Upper lobe of right lung (tissue), 1 donor: ENCODE data around the gene ZNF891. TPM values are rescaled to one million over a fixed set of nuclear protein-coding genes. Genes with fewer than 3 reads are reported as not detected.

Experiments
- ATAC-seq: fragments of 200-7000 bp; cut with Tn5 transposase; one replicate; pipeline ENCODE4 v1.9.1; 2020; ENCODE audit warnings: mild to moderate bottlenecking, moderate library complexity
- DNase-seq: peaks from one replicate; pipeline ENCODE4 v3.0.0-alpha.2; 2020
- H3K27ac ChIP-seq: fragments of 200-600 bp; one replicate; pipeline ENCODE4 v1.8.0; 2022
- H3K27me3 ChIP-seq: fragments of 200-600 bp; one replicate; pipeline ENCODE4 v1.8.0; 2022; ENCODE audit warnings: mild to moderate bottlenecking
- H3K36me3 ChIP-seq: fragments of 200-600 bp; one replicate; pipeline ENCODE4 v1.8.0; 2022
- H3K4me1 ChIP-seq: fragments of 200-600 bp; one replicate; pipeline ENCODE4 v1.8.0; 2022
- H3K4me3 ChIP-seq: fragments of 200-600 bp; one replicate; pipeline ENCODE4 v1.8.0; 2022; ENCODE audit warnings: mild to moderate bottlenecking
- H3K9me3 ChIP-seq: fragments of 200-600 bp; one replicate; pipeline ENCODE4 v1.8.0; 2022
- CTCF ChIP-seq: fragments of 200-600 bp; IDR thresholded peaks from one replicate; pipeline ENCODE4 v1.8.0; 2022; ENCODE audit warnings: antibody characterized with exemption
- intact Hi-C: fragments of 100-400 bp; cut with DNase I; formaldehyde crosslinking; loops from one replicate; pipeline ENCODE4 v1.11.0; 2022
- total RNA-seq: library from RNA; stranded (reverse); fragmentation: NEBNext Ultra II Directional; extraction: Animal tissue kit (Norgen Biotek cat#: 25700); gene quantifications from one replicate; pipeline ENCODE4 v1.2.1, GENCODE V29; 2021
- donor health status: DM: no; HTN: yes; CAD: no; lungs with severe emphysema.

The ZNF891 gene
- total RNA-seq, 1 donor from 2014 or later: 2.4 TPM

GRCh38 chr12:133083345-133083744, 46.7 kb downstream of the ZNF891 start:
- intact Hi-C loops: no loop called here

DNA sequence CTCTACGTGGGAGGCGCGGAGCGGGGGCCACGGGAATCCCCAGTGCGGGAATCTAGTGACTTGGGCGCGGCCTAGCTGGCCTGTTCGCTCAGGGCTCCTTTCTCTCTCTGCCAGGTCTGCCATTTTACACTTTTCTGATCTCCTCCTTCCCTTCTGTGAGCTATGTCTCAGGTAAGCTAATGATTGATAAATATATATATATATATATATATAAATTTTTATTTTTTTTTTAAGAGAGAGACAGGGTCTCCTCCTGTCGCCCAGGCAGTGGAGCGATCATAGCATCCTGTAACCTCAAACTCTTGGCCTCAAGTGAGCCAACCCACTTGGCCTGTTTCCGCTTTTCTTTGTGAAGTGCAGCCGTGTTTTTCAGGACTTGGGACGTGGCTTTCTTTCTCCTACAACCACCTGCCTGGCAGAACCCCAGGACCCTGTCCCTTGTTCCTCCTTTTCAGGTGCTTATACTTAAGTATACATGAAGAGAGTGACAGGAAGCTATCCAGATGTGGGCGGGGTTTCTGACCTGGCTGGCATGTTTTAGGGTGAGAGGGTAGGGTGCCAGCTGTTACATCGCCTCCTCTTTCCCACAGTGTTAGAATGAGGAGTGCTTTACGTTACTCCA, 48.8 kb downstream of the ZNF891 start:
- H3K9me3 ChIP-seq: peaks cover 76% of the 10 kb centered on the region

More at GRCh38 chr12:133083345-133083744, 46.7 kb downstream of the ZNF891 start:
- peaks cover 7% of the 10 kb centered on the region for H3K4me1 ChIP-seq
- H3K27me3 ChIP-seq: no peaks in the 10 kb centered on the region
- peaks cover 44% of the 10 kb centered on the region for H3K36me3 ChIP-seq
- no peak for TF ChIP-seq CTCF
- no peak for ATAC-seq
- H3K27ac ChIP-seq: no peak overlapping the region
- no peak overlapping the region for H3K4me3 ChIP-seq
- DNase-seq: no peak
- peaks cover 75% of the 10 kb centered on the region for H3K9me3 ChIP-seq

DNA sequence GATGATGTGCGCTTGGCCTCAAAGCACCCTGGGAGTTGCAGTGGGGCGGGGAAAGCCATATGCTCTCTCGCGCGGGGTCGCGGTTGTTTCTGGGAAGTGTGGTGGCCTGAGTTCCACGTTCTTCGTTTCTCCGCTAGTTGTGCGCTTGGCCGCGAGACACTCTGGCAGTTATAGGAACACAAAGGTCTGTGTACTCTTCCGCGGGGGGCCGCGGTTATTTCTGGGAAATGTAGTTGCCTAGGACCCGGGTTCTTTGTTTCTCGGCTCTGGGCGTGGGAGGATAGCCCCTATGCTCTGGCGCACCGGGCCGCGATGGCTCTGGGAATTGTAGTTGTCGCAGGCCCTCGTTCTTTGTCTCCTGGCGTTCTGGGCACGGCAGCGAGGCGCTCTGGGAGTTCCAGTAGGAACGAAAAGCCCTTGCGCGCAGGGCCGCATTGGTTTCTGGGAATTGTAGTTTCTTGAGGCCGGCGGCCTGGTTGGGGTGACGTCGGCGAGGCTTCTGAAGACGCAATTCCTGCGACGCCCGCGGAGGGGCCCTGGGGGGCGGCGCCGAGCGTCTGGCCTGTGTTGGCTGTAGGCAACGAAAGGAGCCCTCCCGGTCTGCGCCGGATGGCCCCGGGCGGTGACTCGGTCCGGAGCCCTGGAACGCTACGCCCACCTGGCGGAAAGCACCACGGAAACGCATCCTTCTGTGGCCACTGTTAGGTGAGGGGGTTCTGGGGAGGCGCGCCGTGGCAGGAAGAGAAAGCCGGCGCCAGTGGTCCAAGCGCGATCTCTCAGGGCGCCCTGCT, 49.5 kb downstream of the ZNF891 start, which contains the start of gene ZNF140:
Gene ZNF140, plus strand, starts transcription at position 556 of the 791 bp plus-strand sequence. CDS start 398 bp downstream, outside the sequence.
- intact Hi-C loops: no loop called here

More for the DNA sequence above, 48.8 kb downstream of the ZNF891 start:
- Histone ChIP-seq H3K36me3 (peaks cover 35% of the 10 kb centered on the region), H3K27ac (peak overlapping the region; percentile 96), H3K27me3 (no peaks in the 10 kb centered on the region), H3K4me1 (peaks cover 7% of the 10 kb centered on the region), H3K4me3 (peak overlapping the region; percentile 90)
- intact Hi-C loops: no loop called here
- TF ChIP-seq CTCF: no peak
- no peak for ATAC-seq
- DNase-seq: no peak

DNA sequence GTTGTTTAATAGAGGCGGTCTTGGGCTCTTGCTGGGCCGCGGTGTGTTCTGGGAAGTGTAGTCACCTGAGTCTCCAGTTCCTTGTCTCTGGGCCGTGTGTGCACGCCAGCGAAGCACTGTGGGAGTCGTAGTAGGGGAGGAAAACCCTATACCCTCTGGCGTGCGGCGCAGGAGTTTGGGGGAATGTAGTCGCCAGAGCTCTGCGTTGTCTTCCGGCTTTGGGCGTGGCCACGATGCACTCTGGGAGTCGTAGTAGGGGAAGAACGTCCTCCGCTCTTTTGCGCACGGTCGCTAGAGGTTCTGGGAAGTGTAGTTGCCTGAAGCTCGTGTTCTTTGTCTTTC, 50.1 kb downstream of the ZNF891 start:
- DNase-seq: peak; percentile 99
- peaks cover 7% of the 10 kb centered on the region for H3K4me1 ChIP-seq
- H3K4me3 ChIP-seq: peak overlapping the region; percentile 90
- H3K27ac ChIP-seq: peak overlapping the region; percentile 96
- no peaks in the 10 kb centered on the region for H3K27me3 ChIP-seq
- peaks cover 22% of the 10 kb centered on the region for H3K36me3 ChIP-seq
- TF ChIP-seq CTCF: no peak
- peak; percentile 95 for ATAC-seq
- peaks cover 76% of the 10 kb centered on the region for H3K9me3 ChIP-seq
- intact Hi-C loops: no loop called here

More for the DNA sequence above, 49.5 kb downstream of the ZNF891 start, which contains the start of gene ZNF140:
- H3K36me3 ChIP-seq: peaks cover 28% of the 10 kb centered on the region
- DNase-seq (peak; percentile 97), ATAC-seq (peak; percentile 88)
- peaks cover 76% of the 10 kb centered on the region for H3K9me3 ChIP-seq
- H3K4me3 ChIP-seq: peak within 1 kb of the TSS; percentile 90
- H3K27me3 ChIP-seq: no peaks in the 10 kb centered on the region
- peak; percentile 46 for TF ChIP-seq CTCF
- peak within 1 kb of the TSS; percentile 96 for H3K27ac ChIP-seq
- H3K4me1 ChIP-seq: peaks cover 7% of the 10 kb centered on the region

DNA sequence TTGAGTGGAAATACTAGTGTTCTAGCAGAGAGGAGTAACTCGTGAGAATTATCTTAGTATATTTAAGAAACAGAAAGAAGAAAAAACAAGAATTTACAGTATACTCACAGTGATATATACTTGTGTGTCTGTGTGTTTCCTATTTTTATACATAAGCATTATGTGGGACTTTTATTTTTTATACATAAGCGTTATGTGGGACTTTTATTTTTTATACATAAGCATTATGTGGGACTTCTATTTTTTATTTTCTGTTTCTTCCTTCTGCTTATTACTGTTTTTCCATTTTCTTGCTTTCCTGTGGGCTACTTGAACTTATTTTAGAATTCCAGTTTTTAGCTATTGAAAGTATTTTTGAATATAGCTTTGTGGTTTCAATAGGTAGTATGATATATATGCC, 56.2 kb downstream of the ZNF891 start:
- TF ChIP-seq CTCF: no peak
- H3K27ac ChIP-seq: no peak overlapping the region
- intact Hi-C loops: no loop called here
- H3K4me1 ChIP-seq: no peaks in the 10 kb centered on the region
- no peaks in the 10 kb centered on the region for H3K36me3 ChIP-seq
- H3K27me3 ChIP-seq: no peaks in the 10 kb centered on the region
- no peak for DNase-seq
- ATAC-seq: no peak
- no peak overlapping the region for H3K4me3 ChIP-seq
- H3K9me3 ChIP-seq: peaks cover 80% of the 10 kb centered on the region
